Fibroblast of lung (primary cell): ENCODE data around the gene FBLN7. TPM values are rescaled to one million over a fixed set of nuclear protein-coding genes. Genes with fewer than 3 reads are reported as not detected.

Experiments used
- DNase-seq, 2 donors: peaks; one replicate each; pipeline versions ENCODE4 v3.0.0 to v3.0.0-alpha.2; 2010; ENCODE audit warnings: low read depth in 2 of 2
- H2AFZ ChIP-seq: 2 replicates; pipeline ENCODE4 v1.5.1; 2012; ENCODE audit warnings: low read length, control low read depth, inconsistent platforms
- H3K27ac ChIP-seq: 2 replicates; pipeline ENCODE4 v1.5.1; 2011; ENCODE audit warnings: low read length, control low read depth; ENCODE audit not compliant: insufficient read depth
- H3K27me3 ChIP-seq: 2 replicates; pipeline ENCODE4 v1.5.1; 2011; ENCODE audit warnings: mild to moderate bottlenecking, low read length; ENCODE audit not compliant: control insufficient read depth, insufficient read depth
- H3K36me3 ChIP-seq: 2 replicates; pipeline ENCODE4 v1.5.1; 2011; ENCODE audit warnings: low read length; ENCODE audit not compliant: control insufficient read depth, insufficient read depth
- H3K4me1 ChIP-seq: 2 replicates; pipeline ENCODE4 v1.5.1; 2011; ENCODE audit warnings: low read length; ENCODE audit not compliant: control insufficient read depth, insufficient read depth; ENCODE audit errors: extremely low read depth
- H3K4me2 ChIP-seq: 2 replicates; pipeline ENCODE4 v1.5.1; 2011; ENCODE audit warnings: low read length, control low read depth; ENCODE audit not compliant: insufficient read depth; ENCODE audit errors: extremely low read depth
- H3K4me3 ChIP-seq, 4 experiments: fragments of 200-600 bp in 1 of 4; sonication (generic) in 1 of 4; replicated peaks in 1 of 4; 2 replicates each; pipeline ENCODE4 v1.5.1; 2011 to 2016; ENCODE audit warnings: low read length in 4 of 4, low read depth in 3 of 4, mild to moderate bottlenecking in 3 of 4, control low read depth in 2 of 4, inconsistent platforms in 1 of 4, mixed read lengths in 1 of 4; ENCODE audit not compliant: insufficient read depth in 1 of 4; ENCODE audit errors: control extremely low read depth in 1 of 4
- H3K79me2 ChIP-seq: 2 replicates; pipeline ENCODE4 v1.5.1; 2012; ENCODE audit warnings: mild to moderate bottlenecking, low read length, inconsistent platforms; ENCODE audit not compliant: control insufficient read depth, insufficient read depth
- H3K9ac ChIP-seq: 2 replicates; pipeline ENCODE4 v1.5.1; 2011; ENCODE audit warnings: mild to moderate bottlenecking, low read length, control low read depth; ENCODE audit not compliant: insufficient read depth
- H3K9me3 ChIP-seq: 2 replicates; pipeline ENCODE4 v1.5.1; 2012; ENCODE audit warnings: low read depth, low read length; ENCODE audit not compliant: control insufficient read depth, insufficient read depth
- H4K20me1 ChIP-seq: 2 replicates; pipeline ENCODE4 v1.5.1; 2011; ENCODE audit warnings: low read length; ENCODE audit not compliant: control insufficient read depth, insufficient read depth; ENCODE audit errors: extremely low read depth
- EZH2 ChIP-seq: IDR thresholded peaks from 2 replicates; pipeline ENCODE4 v1.5.1; 2012; ENCODE audit warnings: low read length, control low read depth, mild to moderate bottlenecking; ENCODE audit errors: missing control alignments
- polyA plus RNA-seq, 2 donors: library from polyadenylated mRNA; depleted of rRNA in 1 of 2; stranded (reverse) in 1 of 2; unstranded in 1 of 2; fragments of >200 nt; gene quantifications; 2 replicates each; pipeline ENCODE4 v1.2.1, GENCODE V29; 2011 to 2012; ENCODE audit warnings: missing spikeins in 1 of 2
- total RNA-seq: library from RNA; depleted of rRNA; stranded (reverse); fragments of >200 nt; gene quantifications from 2 replicates; pipeline ENCODE4 v1.2.1, GENCODE V29; 2014
- TF ChIP-seq, protein P1 (sequence below), 2 donors: IDR thresholded peaks in 1 of 2; conservative IDR thresholded peaks in 1 of 2; 1 replicate in 1 of 2; 2 replicates in 1 of 2; pipeline ENCODE4 v1.5.1; 2011 to 2012; ENCODE audit warnings: low read length in 2 of 2, control low read depth in 1 of 2, inconsistent platforms in 1 of 2, low read depth in 1 of 2, mild to moderate bottlenecking in 1 of 2

The FBLN7 gene
- total and polyA plus RNA-seq, 2 donors (not counting 1 experiment from before 2014, with no cell fraction given), result 0.99 to 4.6 TPM

GRCh38 chr2:112160283-112161250, 22.4 kb downstream of the FBLN7 start:
- H4K20me1 ChIP-seq, result no peaks in the 10 kb centered on the region
- H3K4me1 ChIP-seq, result no peaks in the 10 kb centered on the region
- TF ChIP-seq, protein P1, sequence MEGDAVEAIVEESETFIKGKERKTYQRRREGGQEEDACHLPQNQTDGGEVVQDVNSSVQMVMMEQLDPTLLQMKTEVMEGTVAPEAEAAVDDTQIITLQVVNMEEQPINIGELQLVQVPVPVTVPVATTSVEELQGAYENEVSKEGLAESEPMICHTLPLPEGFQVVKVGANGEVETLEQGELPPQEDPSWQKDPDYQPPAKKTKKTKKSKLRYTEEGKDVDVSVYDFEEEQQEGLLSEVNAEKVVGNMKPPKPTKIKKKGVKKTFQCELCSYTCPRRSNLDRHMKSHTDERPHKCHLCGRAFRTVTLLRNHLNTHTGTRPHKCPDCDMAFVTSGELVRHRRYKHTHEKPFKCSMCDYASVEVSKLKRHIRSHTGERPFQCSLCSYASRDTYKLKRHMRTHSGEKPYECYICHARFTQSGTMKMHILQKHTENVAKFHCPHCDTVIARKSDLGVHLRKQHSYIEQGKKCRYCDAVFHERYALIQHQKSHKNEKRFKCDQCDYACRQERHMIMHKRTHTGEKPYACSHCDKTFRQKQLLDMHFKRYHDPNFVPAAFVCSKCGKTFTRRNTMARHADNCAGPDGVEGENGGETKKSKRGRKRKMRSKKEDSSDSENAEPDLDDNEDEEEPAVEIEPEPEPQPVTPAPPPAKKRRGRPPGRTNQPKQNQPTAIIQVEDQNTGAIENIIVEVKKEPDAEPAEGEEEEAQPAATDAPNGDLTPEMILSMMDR (conservative IDR thresholded peaks at IDR 0.05 in 1 of 2, IDR thresholded peaks at IDR 0.05 in 1 of 2; ENCODE audit: low read depth in 1 of 2, low read length in 2 of 2), result no peak
- TF ChIP-seq EZH2, result no peak
- H3K9me3 ChIP-seq, result no peaks in the 10 kb centered on the region
- no peak overlapping the region for H3K9ac ChIP-seq
- H3K36me3 ChIP-seq, result no peaks in the 10 kb centered on the region
- no peak overlapping the region for H3K27ac ChIP-seq
- no peak overlapping the region for H2AFZ ChIP-seq
- no peak for DNase-seq
- no peak overlapping the region for H3K4me3 ChIP-seq
- H3K79me2 ChIP-seq, result no peaks in the 10 kb centered on the region
- H3K4me2 ChIP-seq, result no peak overlapping the region
- no peaks in the 10 kb centered on the region for H3K27me3 ChIP-seq

- H3K9ac ChIP-seq, result no peak overlapping the region
- DNase-seq, result no peak
- no peaks in the 10 kb centered on the region for H3K27me3 ChIP-seq
- H3K9me3 ChIP-seq, result no peaks in the 10 kb centered on the region
- TF ChIP-seq, protein P1 (conservative IDR thresholded peaks at IDR 0.05 in 1 of 2, IDR thresholded peaks at IDR 0.05 in 1 of 2; ENCODE audit: low read depth in 1 of 2, low read length in 2 of 2), result no peak
- TF ChIP-seq EZH2, result no peak
- H3K4me1 ChIP-seq, result no peaks in the 10 kb centered on the region
- H3K27ac ChIP-seq, result no peak overlapping the region
- no peaks in the 10 kb centered on the region for H4K20me1 ChIP-seq
- H2AFZ ChIP-seq, result no peak overlapping the region
- H3K4me2 ChIP-seq, result no peak overlapping the region
- H3K36me3 ChIP-seq, result no peaks in the 10 kb centered on the region
- H3K79me2 ChIP-seq, result no peaks in the 10 kb centered on the region
- no peak overlapping the region for H3K4me3 ChIP-seq
These were observed 23.4 kb downstream of the FBLN7 start for GRCh38 chr2:112161431-112162145.

DNA sequence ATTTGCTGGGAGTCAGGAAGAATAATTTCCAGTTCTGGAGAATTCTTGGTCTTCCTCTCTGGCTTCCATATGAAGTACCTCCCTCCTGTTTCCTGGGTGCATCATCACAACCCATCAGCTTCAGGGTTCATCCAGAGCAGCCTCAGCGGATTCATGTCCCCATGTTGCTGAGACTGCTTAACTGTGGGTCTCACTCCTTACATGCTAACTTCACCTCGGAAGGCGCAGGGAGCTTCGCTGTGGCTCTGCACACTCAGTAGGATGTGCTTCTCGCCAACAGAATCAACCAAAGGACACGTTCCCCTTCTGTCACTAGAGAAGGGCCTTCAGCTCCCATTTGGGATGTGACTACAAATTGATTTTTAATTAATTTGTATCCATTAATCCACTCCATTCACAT, 24.2 kb downstream of the FBLN7 start:
- Histone ChIP-seq H3K27me3 (no peaks in the 10 kb centered on the region), H3K9ac (no peak overlapping the region), H3K27ac (no peak overlapping the region), H3K4me2 (no peak overlapping the region), H3K79me2 (no peaks in the 10 kb centered on the region), H3K36me3 (no peaks in the 10 kb centered on the region), H2AFZ (no peak overlapping the region), H3K4me3 (no peak overlapping the region), H4K20me1 (no peaks in the 10 kb centered on the region), H3K9me3 (no peaks in the 10 kb centered on the region), H3K4me1 (no peaks in the 10 kb centered on the region)
- DNase-seq, result no peak
- TF ChIP-seq, protein P1 (conservative IDR thresholded peaks at IDR 0.05 in 1 of 2, IDR thresholded peaks at IDR 0.05 in 1 of 2; ENCODE audit: low read depth in 1 of 2, low read length in 2 of 2), result no peak
- no peak for TF ChIP-seq EZH2
